IPS-20b (cell line): ENCODE measurements around the gene UBA3.

Experiments used
- H3K27ac ChIP-seq: one replicate; pipeline ENCODE4 v1.5.1; 2013; ENCODE audit warnings: low read length
- H3K27me3 ChIP-seq: 2 replicates; pipeline ENCODE4 v1.6.1; 2013; ENCODE audit warnings: mild to moderate bottlenecking, low read length, inconsistent platforms; ENCODE audit not compliant: insufficient read depth
- H3K36me3 ChIP-seq: 2 replicates; pipeline ENCODE4 v1.6.1; 2013; ENCODE audit warnings: low read depth, mild to moderate bottlenecking, inconsistent platforms, low read length, moderate library complexity; ENCODE audit not compliant: insufficient read depth
- H3K4me1 ChIP-seq: 2 replicates; pipeline ENCODE4 v1.6.1; 2013; ENCODE audit warnings: mild to moderate bottlenecking, control low read depth, inconsistent platforms, low read length, moderate library complexity; ENCODE audit not compliant: insufficient read depth
- H3K4me3 ChIP-seq: 2 replicates; pipeline ENCODE4 v1.5.1; 2013; ENCODE audit warnings: mild to moderate bottlenecking, low read length, inconsistent platforms
- H3K9ac ChIP-seq: 2 replicates; pipeline ENCODE4 v1.6.1; 2013; ENCODE audit warnings: low read depth, mild to moderate bottlenecking, inconsistent platforms, low read length, moderate library complexity
- H3K9me3 ChIP-seq: 2 replicates; pipeline ENCODE4 v1.6.1; 2013; ENCODE audit warnings: mild to moderate bottlenecking, low read depth, low read length, inconsistent platforms; ENCODE audit not compliant: insufficient read depth

Gene UBA3

DNA sequence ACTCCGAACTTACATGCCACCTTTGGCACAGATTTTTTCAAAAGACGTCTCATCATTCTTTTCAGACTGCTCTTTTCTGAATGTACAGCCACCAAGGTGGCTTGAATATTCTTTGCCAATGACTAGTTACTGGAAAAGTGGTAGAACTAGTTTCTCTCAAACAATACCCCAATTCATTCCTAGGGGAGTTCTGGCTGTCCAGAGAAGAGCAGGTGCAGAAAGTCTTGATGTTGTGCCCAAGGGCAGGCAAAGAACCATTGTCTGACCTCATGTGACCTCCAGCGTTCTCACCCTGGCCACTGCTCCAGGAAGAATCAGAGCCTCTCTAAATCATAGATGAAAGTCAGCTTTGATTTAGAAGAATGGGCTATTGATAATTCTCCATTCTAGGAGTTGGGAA lies 36.7 kb upstream of the UBA3 start:
- no peak overlapping the region for H3K4me3 ChIP-seq
- no peak overlapping the region for H3K9ac ChIP-seq
- no peaks in the 10 kb centered on the region for H3K36me3 ChIP-seq
- H3K9me3 ChIP-seq, result no peaks in the 10 kb centered on the region
- no peaks in the 10 kb centered on the region for H3K27me3 ChIP-seq
- no peaks in the 10 kb centered on the region for H3K4me1 ChIP-seq
- no peak overlapping the region for H3K27ac ChIP-seq

DNA sequence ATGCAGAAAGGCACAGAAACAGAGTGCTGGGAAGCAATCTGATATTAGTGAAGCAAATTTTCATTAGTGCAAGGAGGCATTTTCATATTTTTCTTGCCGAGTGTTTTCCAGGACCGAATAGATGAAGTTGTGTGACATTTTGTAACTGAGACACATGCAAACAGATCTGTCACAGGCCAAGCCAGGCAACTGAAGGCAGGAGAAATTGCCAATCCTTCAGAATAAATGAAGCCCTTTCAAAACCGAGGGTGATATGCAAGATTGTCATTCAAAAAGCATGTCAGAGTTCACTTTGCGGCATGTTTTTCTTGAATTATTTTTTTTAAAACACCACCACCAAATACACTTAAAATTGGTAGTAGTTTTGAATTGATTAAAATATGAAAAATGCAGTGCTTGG lies 36.0 kb upstream of the UBA3 start:
- no peak overlapping the region for H3K9ac ChIP-seq
- no peak overlapping the region for H3K27ac ChIP-seq
- H3K27me3 ChIP-seq, result no peaks in the 10 kb centered on the region
- H3K4me3 ChIP-seq, result no peak overlapping the region
- no peaks in the 10 kb centered on the region for H3K9me3 ChIP-seq
- peaks cover 1% of the 10 kb centered on the region for H3K4me1 ChIP-seq
- no peaks in the 10 kb centered on the region for H3K36me3 ChIP-seq

DNA sequence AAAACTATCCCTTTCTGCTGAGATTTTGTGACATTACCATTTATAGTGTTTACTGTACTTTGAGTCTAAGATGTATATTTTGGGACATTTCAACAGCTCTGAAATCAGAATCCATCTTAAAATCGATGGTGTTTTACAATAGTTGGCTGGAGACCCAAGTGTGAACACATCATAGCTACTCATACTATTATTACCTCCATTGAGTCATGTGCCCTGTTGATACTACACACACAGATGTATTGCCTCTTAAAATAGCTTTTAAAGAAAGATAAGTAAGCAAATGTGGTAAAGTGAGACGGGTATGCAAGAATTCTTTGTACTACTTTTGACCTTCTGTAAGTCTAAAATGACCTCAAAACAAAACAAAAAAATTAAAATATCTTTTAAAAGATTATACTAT lies 35.6 kb upstream of the UBA3 start:
- Histone ChIP-seq H3K9ac (no peak overlapping the region), H3K4me3 (no peak overlapping the region), H3K4me1 (peaks cover 6% of the 10 kb centered on the region), H3K27me3 (no peaks in the 10 kb centered on the region), H3K27ac (no peak overlapping the region), H3K36me3 (no peaks in the 10 kb centered on the region), H3K9me3 (no peaks in the 10 kb centered on the region)

DNA sequence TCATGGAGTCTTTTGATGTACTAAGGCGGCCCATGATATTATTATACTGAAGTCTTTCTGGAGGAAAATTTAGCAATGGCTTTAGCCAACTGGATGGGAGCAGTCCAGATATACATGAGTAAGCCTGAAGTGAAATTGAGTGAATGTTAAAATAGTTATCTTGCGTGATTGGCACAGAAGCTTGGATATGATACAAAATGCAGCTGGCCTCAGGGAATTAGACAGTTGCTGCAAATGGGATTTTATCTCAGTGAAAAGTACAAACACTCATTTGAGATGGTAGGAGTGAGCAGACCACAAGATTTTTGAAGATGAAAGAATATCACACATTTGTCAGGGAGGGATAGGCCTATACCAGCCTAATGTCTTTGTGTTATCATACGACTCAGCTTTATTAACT lies 33.4 kb upstream of the UBA3 start:
- Histone ChIP-seq H3K27ac (no peak overlapping the region), H3K36me3 (no peaks in the 10 kb centered on the region), H3K9ac (no peak overlapping the region), H3K9me3 (no peaks in the 10 kb centered on the region), H3K4me1 (peaks cover 6% of the 10 kb centered on the region), H3K4me3 (no peak overlapping the region), H3K27me3 (no peaks in the 10 kb centered on the region)

- no peaks in the 10 kb centered on the region for H3K9me3 ChIP-seq
- H3K27me3 ChIP-seq, result no peaks in the 10 kb centered on the region
- peaks cover 6% of the 10 kb centered on the region for H3K4me1 ChIP-seq
- no peak overlapping the region for H3K27ac ChIP-seq
- H3K36me3 ChIP-seq, result no peaks in the 10 kb centered on the region
- H3K4me3 ChIP-seq, result no peak overlapping the region
- H3K9ac ChIP-seq, result no peak overlapping the region
Measured at GRCh38 chr3:69110941-69111546, 30.9 kb upstream of the UBA3 start.

DNA sequence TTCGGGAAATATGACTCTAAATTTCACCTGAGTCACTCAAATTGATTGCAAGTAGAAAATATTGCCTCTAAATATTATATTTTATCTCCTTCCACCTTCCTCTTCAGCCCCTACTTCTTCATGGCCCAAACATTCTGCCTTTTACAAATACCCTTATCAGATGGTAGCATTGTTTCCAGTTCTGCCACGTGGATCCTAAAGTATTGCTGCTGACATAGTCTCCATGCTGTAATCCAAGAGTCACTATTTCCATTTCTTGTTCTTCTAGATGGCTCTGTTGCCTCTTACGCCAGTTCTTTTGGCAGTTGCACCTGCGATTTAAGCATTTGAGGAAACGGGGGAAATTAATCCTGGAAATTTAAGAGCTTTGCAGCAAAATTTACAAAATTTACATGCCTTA lies 28.6 kb upstream of the UBA3 start:
- Histone ChIP-seq H3K36me3 (peaks cover 20% of the 10 kb centered on the region), H3K4me1 (peaks cover 6% of the 10 kb centered on the region), H3K9ac (no peak overlapping the region), H3K9me3 (no peaks in the 10 kb centered on the region), H3K27ac (no peak overlapping the region), H3K27me3 (no peaks in the 10 kb centered on the region), H3K4me3 (no peak overlapping the region)

DNA sequence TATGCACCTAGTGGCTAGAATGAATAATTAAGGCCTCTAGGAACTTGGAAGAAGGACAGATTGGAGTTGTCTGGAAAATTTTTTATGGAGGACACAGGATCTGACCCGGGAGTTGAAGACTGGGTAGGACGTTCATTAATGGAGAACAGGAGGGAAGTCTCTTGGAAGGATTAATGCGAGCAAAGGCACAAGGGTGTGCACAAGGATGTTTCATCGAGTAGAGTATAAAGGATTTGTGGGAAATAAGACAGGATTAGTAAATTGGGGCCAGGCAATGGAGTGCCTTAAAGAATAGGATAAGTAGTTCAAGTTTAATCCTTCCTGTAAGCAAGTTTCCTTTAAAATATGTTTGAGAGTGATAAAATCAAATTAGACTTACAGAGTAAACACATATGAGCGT lies 27.7 kb upstream of the UBA3 start:
- no peaks in the 10 kb centered on the region for H3K9me3 ChIP-seq
- no peaks in the 10 kb centered on the region for H3K27me3 ChIP-seq
- H3K4me3 ChIP-seq, result no peak overlapping the region
- H3K9ac ChIP-seq, result no peak overlapping the region
- peaks cover 20% of the 10 kb centered on the region for H3K36me3 ChIP-seq
- no peak overlapping the region for H3K27ac ChIP-seq
- H3K4me1 ChIP-seq, result peaks cover 6% of the 10 kb centered on the region

DNA sequence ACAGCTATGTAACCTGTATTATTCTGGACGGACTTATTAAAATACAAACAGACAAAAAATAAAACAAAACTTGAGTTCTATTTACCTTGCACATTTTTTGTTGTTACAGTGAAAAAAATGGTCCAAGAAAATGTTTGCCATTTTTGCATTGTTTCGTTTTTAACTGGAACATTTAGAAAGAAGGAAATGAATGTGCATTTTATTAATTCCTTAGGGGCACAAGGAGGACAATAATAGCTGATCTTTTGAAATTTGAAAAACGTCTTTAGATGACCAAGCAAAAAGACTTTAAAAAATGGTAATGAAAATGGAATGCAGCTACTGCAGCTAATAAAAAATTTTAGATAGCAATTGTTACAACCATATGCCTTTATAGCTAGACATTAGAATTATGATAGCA lies 25.2 kb upstream of the UBA3 start:
- Histone ChIP-seq H3K4me1 (no peaks in the 10 kb centered on the region), H3K27me3 (no peaks in the 10 kb centered on the region), H3K27ac (no peak overlapping the region), H3K9ac (no peak overlapping the region), H3K36me3 (peaks cover 27% of the 10 kb centered on the region), H3K4me3 (no peak overlapping the region), H3K9me3 (no peaks in the 10 kb centered on the region)

- Histone ChIP-seq H3K36me3 (peaks cover 27% of the 10 kb centered on the region), H3K4me1 (no peaks in the 10 kb centered on the region), H3K9me3 (no peaks in the 10 kb centered on the region), H3K4me3 (no peak overlapping the region), H3K27ac (no peak overlapping the region), H3K27me3 (no peaks in the 10 kb centered on the region), H3K9ac (no peak overlapping the region)
Measured at GRCh38 chr3:69104586-69104985, 24.4 kb upstream of the UBA3 start.

GRCh38 chr3:69103123-69103522 lies 23.0 kb upstream of the UBA3 start:
- Histone ChIP-seq H3K27ac (no peak overlapping the region), H3K9me3 (no peaks in the 10 kb centered on the region), H3K4me3 (no peak overlapping the region), H3K27me3 (no peaks in the 10 kb centered on the region), H3K4me1 (no peaks in the 10 kb centered on the region), H3K36me3 (peaks cover 27% of the 10 kb centered on the region), H3K9ac (no peak overlapping the region)

- H3K9me3 ChIP-seq, result no peaks in the 10 kb centered on the region
- no peak overlapping the region for H3K4me3 ChIP-seq
- no peak overlapping the region for H3K27ac ChIP-seq
- no peaks in the 10 kb centered on the region for H3K4me1 ChIP-seq
- no peak overlapping the region for H3K9ac ChIP-seq
- H3K27me3 ChIP-seq, result no peaks in the 10 kb centered on the region
- peaks cover 27% of the 10 kb centered on the region for H3K36me3 ChIP-seq
Measured at GRCh38 chr3:69102384-69102783, 22.2 kb upstream of the UBA3 start.

DNA sequence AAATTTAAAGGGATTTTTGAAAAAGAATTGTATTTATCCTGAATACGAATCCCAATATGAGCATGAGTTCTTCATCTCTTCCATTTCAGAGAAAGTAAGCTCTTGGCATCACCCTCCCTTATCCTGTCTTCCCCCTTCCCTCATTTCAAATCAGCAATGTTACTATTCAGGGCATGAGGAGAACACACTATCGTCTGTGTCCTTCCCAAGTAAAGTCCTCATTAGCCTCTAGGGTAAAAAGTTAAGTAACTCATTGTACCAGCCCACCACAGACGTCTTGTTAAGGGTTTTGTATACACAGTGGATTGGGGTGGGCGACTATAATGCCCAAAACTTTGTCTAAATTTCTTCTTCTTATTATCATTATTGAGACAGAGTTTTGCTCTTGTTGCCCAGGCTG lies 19.4 kb upstream of the UBA3 start:
- Histone ChIP-seq H3K36me3 (peaks cover 12% of the 10 kb centered on the region), H3K9me3 (no peaks in the 10 kb centered on the region), H3K9ac (no peak overlapping the region), H3K27ac (no peak overlapping the region), H3K27me3 (no peaks in the 10 kb centered on the region), H3K4me3 (no peak overlapping the region), H3K4me1 (no peaks in the 10 kb centered on the region)
